GM12878 (cell line): ENCODE measurements around the gene FAM241A. TPM values are rescaled to one million over a fixed set of nuclear protein-coding genes. Genes with fewer than 3 reads are reported as not detected.
A peak's percentile ranks its signal among the peaks of the same experiment; 100 is the strongest.

ENCODE experiments used
- BACH1 ChIP-seq: fragments of 450-650 bp; IDR thresholded peaks from 2 replicates; pipeline ENCODE4 v1.6.1; 2017; ENCODE audit warnings: mild to moderate bottlenecking, borderline replicate concordance
- LARP7 ChIP-seq: fragments of 450-650 bp; IDR thresholded peaks from 2 replicates; pipeline ENCODE4 v1.6.1; 2017; ENCODE audit warnings: mild to moderate bottlenecking
- RB1 ChIP-seq: fragments of 450-650 bp; formaldehyde crosslinking; IDR thresholded peaks from 2 replicates; pipeline ENCODE4 v1.6.1; 2017; ENCODE audit warnings: mild to moderate bottlenecking, borderline replicate concordance
- RELA ChIP-seq: fragments of 450-650 bp; IDR thresholded peaks from 2 replicates; pipeline ENCODE4 v1.8.0; 2014; ENCODE audit warnings: borderline replicate concordance; ENCODE audit not compliant: partially characterized antibody
- REST ChIP-seq: IDR thresholded peaks from 2 replicates; pipeline ENCODE4 v1.6.1; 2012; ENCODE audit warnings: mild to moderate bottlenecking, low read depth, low read length
- TAF1 ChIP-seq: IDR thresholded peaks from 2 replicates; pipeline ENCODE4 v1.6.1; 2011; ENCODE audit warnings: mild to moderate bottlenecking, low read depth, low read length, borderline replicate concordance
- ZBTB11 ChIP-seq: fragments of 450-650 bp; formaldehyde crosslinking; IDR thresholded peaks from 2 replicates; pipeline ENCODE4 v1.5.0; 2022; ENCODE audit warnings: mild to moderate bottlenecking, missing genetic modification characterization
- ZNF217 ChIP-seq: fragments of 450-650 bp; IDR thresholded peaks from 2 replicates; pipeline ENCODE4 v1.6.1; 2017; ENCODE audit warnings: antibody characterized with exemption, mild to moderate bottlenecking
- polyA plus RNA-seq, 11 experiments: library from polyadenylated mRNA; depleted of rRNA in 4 of 11; unstranded in 6 of 11; stranded (reverse) in 5 of 11; fragments of >200 nt; fragmentation: Nextera tagmentation in 4 of 11; fragmentation: Illumina TruSeq in 1 of 11; extraction: Ambion mirVana in 4 of 11; extraction: Trizol in 1 of 11; gene quantifications; 1 replicate in 1 of 11; 2 replicates in 10 of 11; pipeline versions ENCODE4 v1.2.1 to v1.2.3, GENCODE V29; 2011 to 2016; ENCODE audit warnings: inconsistent platforms in 2 of 11, missing spikeins in 2 of 11, low read depth in 1 of 11
- total RNA-seq, 4 experiments: library from RNA; depleted of rRNA in 3 of 4; stranded (reverse); fragments of >200 nt in 3 of 4; fragmentation: Illumina TruSeq in 1 of 4; extraction: Trizol in 1 of 4; gene quantifications; 2 replicates each; pipeline versions ENCODE4 v1.2.1 to v1.2.3, GENCODE V29; 2013 to 2021

FAM241A gene
- total and polyA plus RNA-seq, 10 of the 15 experiments (the other 5 are each of a cell fraction or from before 2014, with no cell fraction given), result 0.20 to 7.5 (median 2.4) TPM

GRCh38 chr4:112145326-112145789 is at the start of gene FAM241A (continued):
- TF ChIP-seq ZNF217, result 0 out of 2 replicates have a peak, but pooled peaks have one; percentile 36
- TF ChIP-seq BACH1, result peak; percentile 67
- TF ChIP-seq REST, result no peak
- TF ChIP-seq RELA, result peak; percentile 22
- TF ChIP-seq TAF1, result peak; percentile 31; the same call in 1 of the 2 replicates
- TF ChIP-seq LARP7, result peak; percentile 92
- TF ChIP-seq ZBTB11 (CRISPR knock-in tag), result no peak
- peak; percentile 71 for TF ChIP-seq RB1
